Hepatocyte (in vitro differentiated cells): ENCODE measurements around the gene STARD13. TPM values are rescaled to one million over a fixed set of nuclear protein-coding genes. Genes with fewer than 3 reads are reported as not detected.

ENCODE experiments used
- DNase-seq: peaks from one replicate; pipeline ENCODE4 v3.0.0-alpha.2; 2016; ENCODE audit warnings: low spot score
- H2AFZ ChIP-seq: fragments of 200-600 bp; sonication (generic); 2 replicates; pipeline ENCODE4 v1.6.0; 2016; ENCODE audit warnings: antibody characterized with exemption, mild to moderate bottlenecking
- H3K27ac ChIP-seq: fragments of 200-600 bp; sonication (generic); 2 replicates; pipeline ENCODE4 v1.5.1; 2016; ENCODE audit warnings: mild to moderate bottlenecking
- H3K27me3 ChIP-seq: fragments of 200-600 bp; sonication (generic); 2 replicates; pipeline ENCODE4 v1.6.1; 2016
- H3K36me3 ChIP-seq: fragments of 200-600 bp; sonication (generic); replicated peaks from 2 replicates; pipeline ENCODE4 v1.5.1; 2016; ENCODE audit warnings: low read depth; ENCODE audit not compliant: insufficient read depth
- H3K4me1 ChIP-seq: fragments of 200-600 bp; sonication (generic); 2 replicates; pipeline ENCODE4 v1.5.1; 2016; ENCODE audit warnings: mild to moderate bottlenecking, moderate library complexity; ENCODE audit not compliant: insufficient read depth
- H3K4me2 ChIP-seq: fragments of 200-600 bp; sonication (generic); 2 replicates; pipeline ENCODE4 v1.6.0; 2016
- H3K4me3 ChIP-seq: fragments of 200-600 bp; sonication (generic); 2 replicates; pipeline ENCODE4 v1.5.1; 2016; ENCODE audit warnings: mild to moderate bottlenecking
- H3K79me2 ChIP-seq: fragments of 200-600 bp; sonication (generic); 2 replicates; pipeline ENCODE4 v1.6.0; 2017; ENCODE audit warnings: mild to moderate bottlenecking
- H3K9me2 ChIP-seq: fragments of 200-600 bp; sonication (generic); replicated peaks from 2 replicates; pipeline ENCODE4 v1.6.0; 2017; ENCODE audit warnings: mild to moderate bottlenecking; ENCODE audit not compliant: insufficient read depth
- H3K9me3 ChIP-seq: fragments of 200-600 bp; sonication (generic); 2 replicates; pipeline ENCODE4 v1.5.1; 2016; ENCODE audit warnings: low read depth, mild to moderate bottlenecking
- H4K20me1 ChIP-seq: fragments of 200-600 bp; sonication (generic); 2 replicates; pipeline ENCODE4 v1.6.0; 2016; ENCODE audit warnings: mild to moderate bottlenecking; ENCODE audit not compliant: insufficient read depth, poor library complexity, severe bottlenecking
- EZH2 ChIP-seq: fragments of 200-600 bp; sonication (generic); IDR thresholded peaks from 2 replicates; pipeline ENCODE4 v1.6.1; 2016; ENCODE audit warnings: antibody characterized with exemption, mild to moderate bottlenecking, borderline replicate concordance
- EZH2phosphoT487 ChIP-seq: fragments of 200-600 bp; sonication (generic); IDR thresholded peaks from one replicate; pipeline ENCODE4 v1.6.1; 2018; ENCODE audit warnings: antibody characterized with exemption, mild to moderate bottlenecking, low read depth, moderate library complexity; ENCODE audit not compliant: unreplicated experiment, severe bottlenecking
- WGBS: methylation state at CpG from one replicate; pipeline ENCODE4 v1.1.6; 2016; ENCODE audit warnings: low lambda C conversion rate; ENCODE audit errors: missing lambda C conversion rate; 5-methylcytosine and 5-hydroxymethylcytosine counted together
- polyA plus RNA-seq: library from polyadenylated mRNA; unstranded; fragments of >200 nt; fragmentation: Nextera tagmentation; extraction: Ambion mirVana; gene quantifications from 2 replicates; pipeline ENCODE4 v1.2.1, GENCODE V29; 2016
- total RNA-seq: library from RNA; depleted of rRNA; stranded (reverse); fragments of >200 nt; gene quantifications from 2 replicates; pipeline ENCODE4 v1.2.3, GENCODE V29; 2014
- TF ChIP-seq, protein P1 (sequence below): fragments of 200-600 bp; sonication (generic); IDR thresholded peaks from 2 replicates; pipeline ENCODE4 v1.5.1; 2016; ENCODE audit warnings: antibody characterized with exemption, mild to moderate bottlenecking; ENCODE audit not compliant: poor library complexity

Gene STARD13
- total and polyA plus RNA-seq, 2 experiments from 2014 or later = 5.4 to 13.5 TPM

DNA sequence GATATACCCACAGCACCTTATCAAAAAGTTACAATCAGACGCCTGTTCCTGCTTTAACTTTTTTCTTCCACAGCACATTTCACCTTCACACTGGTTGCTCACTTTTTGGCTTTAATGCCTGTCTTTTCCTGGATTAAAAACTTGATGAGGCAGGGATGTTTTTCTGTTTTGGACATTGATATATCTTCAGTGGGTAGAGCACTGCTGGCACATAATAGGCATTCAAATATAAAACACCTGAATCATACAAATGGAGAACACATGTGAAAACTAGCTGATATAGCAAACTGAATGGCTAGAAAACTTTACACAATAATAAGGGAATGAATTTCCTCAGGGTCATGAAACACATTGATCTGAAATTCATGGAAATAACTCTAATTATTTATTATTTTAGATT lies 65.6 kb downstream of the STARD13 start:
- 90% methylated on average over 1 of the region's 1 CpG for WGBS
- Histone ChIP-seq H3K4me2 (no peak overlapping the region), H3K4me1 (peaks cover 30% of the 10 kb centered on the region), H4K20me1 (no peaks in the 10 kb centered on the region), H3K79me2 (peaks cover 33% of the 10 kb centered on the region), H3K27ac (no peak overlapping the region), H2AFZ (no peak overlapping the region), H3K9me2 (no peaks in the 10 kb centered on the region), H3K4me3 (no peak overlapping the region), H3K36me3 (no peaks in the 10 kb centered on the region), H3K27me3 (no peaks in the 10 kb centered on the region), H3K9me3 (no peaks in the 10 kb centered on the region)
- DNase-seq = no peak
- TF ChIP-seq EZH2phosphoT487 = no peak
- TF ChIP-seq, protein P1, sequence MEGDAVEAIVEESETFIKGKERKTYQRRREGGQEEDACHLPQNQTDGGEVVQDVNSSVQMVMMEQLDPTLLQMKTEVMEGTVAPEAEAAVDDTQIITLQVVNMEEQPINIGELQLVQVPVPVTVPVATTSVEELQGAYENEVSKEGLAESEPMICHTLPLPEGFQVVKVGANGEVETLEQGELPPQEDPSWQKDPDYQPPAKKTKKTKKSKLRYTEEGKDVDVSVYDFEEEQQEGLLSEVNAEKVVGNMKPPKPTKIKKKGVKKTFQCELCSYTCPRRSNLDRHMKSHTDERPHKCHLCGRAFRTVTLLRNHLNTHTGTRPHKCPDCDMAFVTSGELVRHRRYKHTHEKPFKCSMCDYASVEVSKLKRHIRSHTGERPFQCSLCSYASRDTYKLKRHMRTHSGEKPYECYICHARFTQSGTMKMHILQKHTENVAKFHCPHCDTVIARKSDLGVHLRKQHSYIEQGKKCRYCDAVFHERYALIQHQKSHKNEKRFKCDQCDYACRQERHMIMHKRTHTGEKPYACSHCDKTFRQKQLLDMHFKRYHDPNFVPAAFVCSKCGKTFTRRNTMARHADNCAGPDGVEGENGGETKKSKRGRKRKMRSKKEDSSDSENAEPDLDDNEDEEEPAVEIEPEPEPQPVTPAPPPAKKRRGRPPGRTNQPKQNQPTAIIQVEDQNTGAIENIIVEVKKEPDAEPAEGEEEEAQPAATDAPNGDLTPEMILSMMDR = no peak
- no peak for TF ChIP-seq EZH2

DNA sequence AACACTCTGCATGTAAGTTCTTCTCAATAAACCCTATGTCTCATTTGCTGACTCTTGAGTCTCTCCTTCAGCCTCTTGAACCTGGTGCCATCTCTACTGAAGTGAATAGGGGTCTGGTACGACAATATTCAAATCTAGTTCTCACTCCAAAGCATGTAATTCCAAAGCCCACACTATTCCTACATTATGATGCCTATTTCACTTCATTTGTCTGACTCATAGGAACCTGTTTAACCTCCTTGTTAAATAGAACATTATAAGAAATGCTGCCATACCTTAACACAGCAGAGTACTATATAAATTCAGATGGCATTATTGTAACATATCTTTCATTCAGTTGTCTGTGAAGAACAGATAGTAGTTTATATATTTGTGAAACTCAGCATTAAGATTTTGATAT lies 67.1 kb downstream of the STARD13 start:
- Histone ChIP-seq H3K27me3 (no peaks in the 10 kb centered on the region), H3K4me2 (peak overlapping the region; percentile 56), H2AFZ (no peak overlapping the region), H3K9me3 (no peaks in the 10 kb centered on the region), H3K4me1 (peaks cover 44% of the 10 kb centered on the region), H3K27ac (peak overlapping the region; percentile 94), H3K4me3 (no peak overlapping the region), H3K9me2 (no peaks in the 10 kb centered on the region), H4K20me1 (no peaks in the 10 kb centered on the region), H3K79me2 (peaks cover 23% of the 10 kb centered on the region), H3K36me3 (no peaks in the 10 kb centered on the region)
- 89% methylated on average over 1 of the region's 1 CpG for WGBS
- no peak for DNase-seq
- TF ChIP-seq EZH2 (no peak), EZH2phosphoT487 (no peak)
- TF ChIP-seq, protein P1 = no peak

DNA sequence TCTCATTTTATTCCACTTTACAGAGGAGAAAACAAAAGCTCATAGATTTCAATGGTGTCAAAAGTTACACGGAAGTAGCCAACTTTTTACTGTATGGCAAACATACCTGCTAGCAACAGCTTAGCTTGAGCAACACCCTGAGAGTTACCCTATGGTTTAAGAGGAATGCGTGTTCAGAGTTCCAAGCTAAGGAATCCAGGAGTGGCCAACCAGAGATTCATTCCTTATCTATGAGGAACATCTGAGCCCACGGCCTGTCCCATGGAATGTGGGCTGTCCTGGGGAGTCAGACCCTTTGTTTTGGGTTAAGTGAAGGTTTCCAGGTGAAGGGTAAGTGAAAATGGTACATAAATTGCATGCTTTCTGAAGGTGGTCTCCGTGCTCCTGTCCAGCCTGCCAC lies 67.5 kb downstream of the STARD13 start:
- Histone ChIP-seq H3K79me2 (peaks cover 23% of the 10 kb centered on the region), H3K27ac (peak overlapping the region; percentile 94), H2AFZ (no peak overlapping the region), H3K4me2 (peak overlapping the region; percentile 56), H4K20me1 (no peaks in the 10 kb centered on the region), H3K36me3 (no peaks in the 10 kb centered on the region), H3K4me1 (peaks cover 48% of the 10 kb centered on the region), H3K9me2 (no peaks in the 10 kb centered on the region), H3K27me3 (no peaks in the 10 kb centered on the region), H3K4me3 (no peak overlapping the region), H3K9me3 (no peaks in the 10 kb centered on the region)
- TF ChIP-seq EZH2 (no peak), EZH2phosphoT487 (no peak)
- TF ChIP-seq, protein P1 = no peak
- 37% methylated on average over 4 of the region's 4 CpGs for WGBS
- peak; percentile 59 for DNase-seq

DNA sequence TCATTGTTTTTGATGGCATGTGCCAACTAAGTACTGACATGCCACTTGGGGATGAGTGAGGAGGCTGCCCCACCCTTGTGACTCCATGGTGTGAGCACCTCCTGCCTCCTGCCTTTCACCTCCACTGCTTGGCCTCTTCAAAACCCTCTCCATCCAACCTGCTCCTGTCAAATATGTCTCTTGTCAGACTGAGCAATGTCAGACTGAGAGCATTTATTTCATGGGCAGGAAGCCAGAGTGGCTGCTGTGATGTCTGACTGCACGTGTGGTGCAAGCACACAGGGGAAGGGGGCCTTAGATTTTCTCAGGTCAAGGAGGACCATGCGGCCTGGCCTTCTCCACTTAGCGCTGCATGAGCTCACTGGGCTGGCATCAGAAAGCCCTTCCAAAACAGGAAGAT lies 68.3 kb downstream of the STARD13 start:
- H3K4me3 ChIP-seq = no peak overlapping the region
- no peaks in the 10 kb centered on the region for H3K36me3 ChIP-seq
- H3K27me3 ChIP-seq = no peaks in the 10 kb centered on the region
- peaks cover 55% of the 10 kb centered on the region for H3K4me1 ChIP-seq
- H2AFZ ChIP-seq = peak overlapping the region; percentile 6
- no peaks in the 10 kb centered on the region for H4K20me1 ChIP-seq
- peak overlapping the region; percentile 94 for H3K27ac ChIP-seq
- H3K4me2 ChIP-seq = peak overlapping the region; percentile 56
- no peak for TF ChIP-seq EZH2phosphoT487
- TF ChIP-seq, protein P1 = no peak
- no peak for TF ChIP-seq EZH2
- 77% methylated on average over 3 of the region's 3 CpGs for WGBS
- no peaks in the 10 kb centered on the region for H3K9me2 ChIP-seq
- no peak for DNase-seq
- peaks cover 23% of the 10 kb centered on the region for H3K79me2 ChIP-seq
- no peaks in the 10 kb centered on the region for H3K9me3 ChIP-seq
